Activated CD4-positive, alpha-beta T cell treated with anti-CD3 and anti-CD28 coated beads for 24 hours (primary cell): ENCODE results near the gene SPSB4.
"Not testable (repeated sequence)": the region's sequence is repeated elsewhere in the genome, so short reads cannot be mapped to it uniquely, and the experiment has no call there.

Source experiments
- DNase-seq, 2 donors: peaks; one replicate each; pipeline ENCODE4 v3.0.0-alpha.2; 2020; ENCODE audit warnings: low read depth in 2 of 2

SPSB4 gene

DNA sequence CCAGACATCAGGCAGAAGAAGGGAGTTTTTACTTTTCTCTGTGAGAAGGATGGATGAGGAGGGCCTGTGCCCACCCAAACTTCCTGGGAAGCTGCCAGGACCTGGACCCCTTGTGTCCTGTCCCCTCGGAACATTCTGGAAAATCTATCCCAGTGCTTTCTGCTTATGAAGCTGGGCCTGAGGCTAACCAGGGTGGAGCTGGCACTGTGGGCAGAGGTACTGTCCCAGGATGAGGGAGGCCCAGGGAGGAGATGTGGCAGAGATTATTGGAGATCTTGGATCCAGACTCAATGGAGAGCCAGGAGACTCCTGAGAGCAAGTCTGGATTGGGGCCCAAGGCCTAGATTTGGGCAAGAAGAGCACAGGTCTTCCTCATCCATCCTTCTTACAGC lies 44.4 kb downstream of the SPSB4 start:
- DNase-seq, result no peak

DNA sequence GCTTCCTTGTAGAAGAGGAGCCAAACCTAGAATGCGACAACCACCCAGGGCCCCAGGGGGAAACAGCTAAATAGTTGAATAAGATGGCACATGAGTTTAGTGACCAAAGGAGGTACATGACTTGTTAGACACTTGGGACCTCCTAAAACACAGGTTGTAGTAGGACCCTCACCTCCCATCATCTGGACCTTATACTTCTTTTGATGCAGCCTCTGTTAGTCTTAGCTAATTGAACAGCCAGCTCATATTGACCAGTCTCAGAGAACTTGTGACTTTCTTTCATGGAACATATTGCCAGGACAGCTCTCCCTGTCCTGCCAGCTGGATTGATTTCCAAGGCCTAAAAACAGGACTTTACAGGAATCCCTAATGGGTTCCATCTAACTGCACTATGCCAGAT lies 45.0 kb downstream of the SPSB4 start:
- DNase-seq, result no peak

DNA sequence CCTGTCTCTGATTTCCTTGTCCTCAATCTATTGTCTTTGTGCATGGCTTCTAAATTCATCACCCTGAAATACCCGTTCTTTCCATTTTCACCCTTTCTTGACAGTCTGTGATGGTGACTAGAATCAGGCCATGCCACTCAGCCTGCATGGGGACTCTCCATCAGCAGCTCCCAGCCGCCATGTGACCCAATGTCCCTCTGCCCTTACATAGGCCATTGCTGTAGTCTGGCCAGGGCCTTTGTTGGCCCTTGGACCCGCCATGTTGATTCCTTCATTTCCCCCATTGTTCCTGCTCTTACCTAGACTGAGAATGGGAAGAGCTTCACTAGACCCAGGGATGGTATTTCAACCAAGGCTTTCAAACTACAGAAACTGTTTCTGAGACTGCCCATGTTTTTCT lies 45.8 kb downstream of the SPSB4 start:
- no peak for DNase-seq

DNA sequence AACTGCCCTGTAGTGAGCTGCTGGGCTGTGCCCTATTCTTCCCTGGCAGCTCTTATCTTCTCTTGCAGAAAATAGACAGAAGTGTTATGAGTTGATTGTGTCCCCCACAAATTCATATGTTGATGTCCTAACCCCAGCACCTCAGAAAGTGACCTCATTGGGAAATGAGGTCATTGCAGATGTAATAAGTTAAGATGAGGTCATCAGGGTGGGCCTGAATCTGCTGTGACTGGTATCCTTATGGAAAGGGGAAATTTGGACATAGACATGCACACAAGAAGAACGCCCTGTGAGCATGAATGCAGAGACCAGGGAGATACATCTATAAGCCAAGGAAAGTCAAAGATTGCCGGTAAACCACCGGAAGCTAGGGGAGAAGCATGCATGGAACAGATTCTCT lies 49.0 kb downstream of the SPSB4 start:
- no peak for DNase-seq

DNA sequence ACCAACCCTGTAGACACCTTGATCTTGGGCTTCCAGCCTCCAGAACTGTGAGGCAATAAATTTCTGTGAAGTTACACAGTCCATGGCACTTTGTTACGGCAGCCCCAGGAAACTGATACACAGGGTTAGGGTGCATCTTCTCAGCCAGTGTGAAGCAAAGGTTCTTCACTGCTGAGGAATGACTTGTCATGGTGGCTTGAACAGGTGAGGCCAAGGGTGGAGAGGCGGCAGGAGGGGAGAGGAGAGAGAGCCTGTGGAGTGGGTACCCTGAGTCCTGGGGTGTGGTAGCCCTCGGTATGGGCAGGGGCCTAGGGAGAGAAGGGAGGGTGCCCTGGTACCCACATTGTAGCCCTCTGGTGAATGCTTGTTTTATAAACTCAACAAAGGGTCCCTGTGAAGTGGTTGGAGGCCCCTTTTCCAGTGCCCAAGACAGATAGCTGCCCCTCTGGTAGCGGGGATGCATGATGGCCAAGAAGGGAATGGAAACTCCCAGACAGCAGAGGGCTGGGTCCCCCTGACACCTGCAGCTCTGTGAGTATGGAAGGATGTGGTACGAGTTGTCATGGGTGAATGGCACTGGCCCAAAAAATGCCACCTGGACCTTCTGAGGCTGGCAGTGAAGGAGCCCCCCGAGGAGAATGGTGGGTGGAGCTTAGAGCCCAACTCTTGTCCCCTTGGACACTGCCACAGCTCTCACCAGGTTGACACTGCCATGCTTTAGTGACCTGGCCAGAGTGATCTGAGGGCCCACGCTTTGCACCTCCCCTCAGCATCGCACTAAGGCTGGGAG lies 49.6 kb downstream of the SPSB4 start:
- DNase-seq, result no peak

DNA sequence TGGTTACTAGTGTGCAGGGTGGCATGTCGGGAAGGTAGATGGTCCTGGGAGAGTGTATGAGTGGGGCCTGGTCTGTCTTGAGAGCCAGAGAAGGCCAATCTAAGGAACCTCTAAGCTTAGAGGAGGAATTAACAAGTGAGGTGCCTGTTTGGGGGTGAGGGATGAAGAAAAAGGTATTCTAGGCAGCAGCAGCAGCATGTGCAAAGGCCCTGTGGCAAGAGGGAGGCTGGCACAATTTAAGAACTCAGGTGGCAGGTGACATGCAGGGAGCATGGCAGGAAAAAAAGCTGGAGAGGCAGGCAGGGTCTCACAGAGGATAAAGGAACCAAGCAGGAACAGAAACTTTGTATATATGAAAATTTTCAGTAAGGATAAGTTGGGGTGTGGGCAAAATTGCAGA lies 51.2 kb downstream of the SPSB4 start:
- no peak for DNase-seq

DNA sequence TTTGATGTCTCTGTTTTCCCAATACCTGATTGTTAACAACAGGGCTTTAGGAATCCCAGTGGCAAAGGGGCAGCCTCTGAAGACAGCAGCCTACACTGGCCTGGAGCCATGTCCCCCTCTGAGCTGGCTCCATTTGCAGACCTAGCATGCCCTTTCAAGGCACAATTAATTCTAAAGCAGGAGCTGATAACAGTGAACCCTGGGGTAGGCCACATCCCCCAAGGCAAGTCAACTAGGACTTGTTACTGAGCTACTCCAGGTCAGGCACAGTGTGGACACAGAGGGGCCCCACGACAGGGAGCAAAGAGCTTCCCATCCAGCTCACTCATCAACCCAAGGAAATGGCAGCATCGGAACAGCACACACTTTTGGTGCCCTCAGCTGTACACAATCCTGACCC lies 51.9 kb downstream of the SPSB4 start:
- DNase-seq, result no peak

DNA sequence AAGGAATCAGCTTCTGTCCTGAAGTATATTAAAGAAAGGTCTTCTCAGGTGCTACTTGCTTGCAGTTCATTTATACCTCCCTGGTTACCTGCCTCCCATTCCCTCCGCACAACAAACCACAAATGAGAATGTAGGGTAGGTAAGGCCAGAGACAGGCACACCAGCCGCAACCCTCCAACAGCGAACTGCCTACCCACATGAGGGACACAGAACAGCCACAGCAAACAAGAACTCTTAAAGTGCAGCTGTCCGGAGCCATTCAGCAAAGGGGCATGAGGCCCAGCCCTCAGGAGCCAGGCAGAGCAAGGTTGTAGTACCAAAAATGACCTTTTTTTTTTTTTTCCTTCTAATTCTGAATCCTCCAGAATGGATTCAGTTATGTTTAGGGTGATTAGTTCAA lies 52.4 kb downstream of the SPSB4 start:
- no peak for DNase-seq

DNA sequence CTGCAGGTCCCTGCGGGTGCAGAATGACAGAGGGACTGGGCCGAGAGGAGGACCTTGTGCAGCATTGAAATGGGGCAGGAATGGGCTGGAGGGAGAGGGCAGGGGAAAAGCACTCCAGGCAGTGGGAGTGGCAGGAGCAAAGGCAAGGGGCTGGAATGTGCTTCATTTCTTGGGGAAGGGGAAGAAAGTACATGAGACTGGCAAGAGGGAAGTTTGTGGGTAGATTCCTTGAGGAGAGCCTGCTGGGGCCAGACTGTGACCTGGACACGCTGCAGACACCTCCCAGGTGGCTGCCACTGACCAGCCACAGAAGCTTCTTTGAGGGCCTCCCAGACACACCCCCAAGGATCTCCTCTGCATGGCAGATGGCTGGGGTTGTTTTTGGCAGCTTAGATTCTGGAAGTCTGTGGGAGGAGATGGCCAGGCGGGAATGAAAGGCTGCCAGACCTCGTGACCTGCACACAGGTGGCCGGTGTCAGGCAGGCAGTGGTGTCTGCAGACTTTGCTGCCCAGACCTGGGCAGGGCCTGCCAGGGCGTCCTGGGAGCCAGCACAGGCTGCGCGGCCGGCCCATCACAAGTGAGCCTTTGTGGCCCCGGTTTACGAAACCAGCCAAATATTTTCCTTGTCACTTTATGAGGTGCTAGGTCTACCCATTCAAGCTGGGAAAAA lies 53.1 kb downstream of the SPSB4 start:
- DNase-seq, result no peak

DNA sequence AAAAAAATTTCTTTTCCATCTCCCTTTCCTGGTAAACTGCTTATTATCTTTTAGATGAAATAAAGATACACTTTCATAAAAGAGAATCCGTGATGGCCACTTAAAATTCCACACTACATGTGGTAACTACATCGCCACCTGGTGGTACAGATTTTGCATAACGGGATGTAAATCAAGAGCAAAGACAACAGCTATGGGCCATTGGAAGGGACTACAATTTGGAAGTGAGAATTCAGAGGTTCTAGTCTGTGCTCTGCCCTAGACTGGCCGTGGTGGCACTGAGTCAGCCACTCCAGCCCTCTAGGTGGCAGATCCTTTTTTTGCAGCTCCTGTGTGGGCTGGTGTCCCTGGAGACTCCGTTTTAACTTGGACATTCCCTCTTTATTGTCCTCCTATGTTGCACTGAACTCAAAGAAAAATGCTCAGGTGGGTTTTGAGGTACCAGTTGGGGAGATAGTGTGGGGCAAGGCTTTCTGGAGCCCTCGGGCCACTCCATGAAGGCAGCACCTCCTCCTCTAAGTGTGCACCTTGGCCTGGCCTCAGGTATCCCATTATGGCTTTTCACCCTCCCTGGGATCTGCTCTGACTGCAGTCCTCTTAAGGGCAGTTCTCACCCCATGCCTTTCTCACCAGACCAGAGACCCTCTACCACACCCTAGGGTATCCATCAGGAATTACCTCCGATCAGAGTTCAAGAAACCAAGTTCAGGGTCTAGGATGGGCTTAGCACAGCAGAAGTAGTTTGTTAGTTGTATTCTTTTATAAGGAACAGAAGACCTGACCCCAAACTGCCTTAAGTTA lies 54.9 kb downstream of the SPSB4 start:
- DNase-seq, result peak; percentile 38 to 49

DNA sequence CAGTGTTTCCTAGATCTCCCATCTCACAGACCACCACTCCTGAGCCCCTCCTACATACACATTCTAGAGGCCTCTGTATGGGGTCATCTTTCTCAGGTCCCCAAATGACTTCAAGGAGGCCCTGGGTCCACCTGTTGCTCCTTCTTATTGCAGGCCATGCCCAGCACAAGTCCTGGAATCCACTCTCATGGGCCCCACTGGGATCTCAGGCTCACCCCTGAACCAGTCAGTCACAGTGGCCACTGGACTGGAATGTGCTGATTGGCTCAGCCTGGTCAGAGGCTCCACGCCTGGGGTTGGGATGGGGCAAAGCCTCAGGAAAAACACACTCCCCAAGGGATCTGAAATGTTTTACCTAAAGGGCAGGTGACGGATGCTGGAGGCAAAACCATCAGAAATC lies 55.7 kb downstream of the SPSB4 start:
- DNase-seq, result no peak

DNA sequence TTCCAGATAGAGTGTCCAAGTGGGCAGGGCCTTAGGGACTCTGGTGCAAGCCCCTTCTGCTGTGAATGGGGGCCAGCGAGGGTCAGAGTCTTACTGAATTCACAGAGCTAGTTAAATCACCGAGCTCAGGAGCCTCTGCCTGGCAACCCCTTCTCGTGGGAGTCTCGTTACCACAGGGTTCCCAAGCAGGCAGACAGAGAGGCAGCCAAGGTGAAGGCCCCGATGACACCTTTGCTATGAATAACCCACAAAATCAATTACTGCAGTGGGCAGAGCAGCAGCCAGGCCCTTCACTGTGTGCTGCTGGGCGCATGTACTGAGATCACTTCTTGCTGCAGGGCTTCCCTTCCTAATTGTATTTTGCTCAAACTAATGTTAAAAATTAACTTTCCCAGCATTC lies 56.9 kb downstream of the SPSB4 start:
- no peak for DNase-seq

DNA sequence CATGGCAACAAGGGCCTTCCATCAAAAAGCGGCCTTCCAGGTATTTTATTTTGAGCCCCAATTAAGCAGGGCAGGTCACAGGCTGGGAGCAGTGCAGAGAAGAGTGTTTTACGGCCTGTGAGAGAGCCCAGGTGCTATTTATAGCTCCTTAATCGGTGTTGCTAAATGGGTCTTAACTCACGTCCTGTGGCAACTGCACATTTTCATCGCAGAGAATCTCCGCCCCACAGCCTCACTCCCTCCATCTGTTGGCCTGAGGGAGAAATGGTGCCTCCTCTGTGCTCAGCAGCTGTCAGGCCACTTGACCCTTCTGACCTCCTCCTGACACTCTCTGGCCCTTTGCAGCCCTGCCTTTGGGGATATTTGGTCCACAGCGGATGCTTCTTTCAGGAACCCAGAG lies 58.6 kb downstream of the SPSB4 start:
- no peak for DNase-seq

DNA sequence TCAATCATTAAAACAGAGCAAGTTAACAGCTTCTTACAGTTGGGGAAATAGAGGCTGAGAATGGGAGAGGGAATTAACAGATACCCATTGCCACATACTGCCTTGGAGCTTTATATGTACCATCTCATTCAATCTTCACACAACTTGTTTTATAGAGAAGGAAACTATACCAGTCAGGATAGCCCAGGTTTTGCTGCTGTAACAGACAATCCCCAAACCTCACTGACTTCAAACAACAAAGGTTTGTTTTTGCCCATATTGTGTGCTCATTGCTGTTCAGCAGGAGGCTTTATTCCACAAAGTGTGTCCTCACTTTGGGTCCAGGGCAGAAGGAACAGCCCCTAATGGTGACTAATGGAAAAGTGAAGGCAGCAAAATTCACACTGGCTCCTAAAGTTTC lies 59.2 kb downstream of the SPSB4 start:
- no peak for DNase-seq

DNA sequence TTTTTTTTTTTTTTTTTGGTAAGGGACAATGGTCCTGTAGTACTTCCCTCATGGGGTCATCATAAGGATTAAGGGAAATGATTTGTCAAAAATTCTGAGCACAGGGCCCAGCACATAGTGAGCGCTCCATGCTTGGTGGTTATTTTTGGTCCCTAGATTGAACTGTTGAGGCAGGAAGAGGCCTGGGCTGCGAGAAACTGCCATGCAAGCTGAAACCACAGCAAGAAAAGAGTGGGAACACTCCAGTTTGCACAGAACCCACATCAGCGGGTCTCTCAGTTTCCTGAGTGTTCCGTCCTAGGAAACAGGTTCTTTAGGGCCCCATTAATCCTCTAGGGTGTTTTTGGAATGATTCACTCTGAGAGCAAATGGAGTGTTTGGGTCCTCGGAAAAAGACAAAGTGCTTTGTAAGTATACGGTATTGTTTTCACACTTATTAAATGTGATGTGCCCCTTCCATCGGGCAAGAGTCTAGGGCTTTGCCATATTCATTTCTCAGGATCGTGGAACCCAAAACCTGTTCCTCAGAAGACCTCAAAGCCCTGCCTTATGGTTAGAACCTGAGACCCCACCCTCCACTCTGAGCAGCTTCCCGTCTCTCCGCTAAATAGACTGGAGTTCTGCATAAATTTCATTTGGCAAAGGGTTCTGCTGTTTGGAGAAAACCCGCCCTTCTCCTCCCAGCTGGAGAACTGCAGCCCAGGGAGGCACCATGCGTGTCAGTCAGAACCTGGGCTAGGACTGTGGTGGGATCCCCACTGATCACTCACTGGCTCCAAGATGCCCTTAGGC lies 60.4 kb downstream of the SPSB4 start:
- no peak for DNase-seq

DNA sequence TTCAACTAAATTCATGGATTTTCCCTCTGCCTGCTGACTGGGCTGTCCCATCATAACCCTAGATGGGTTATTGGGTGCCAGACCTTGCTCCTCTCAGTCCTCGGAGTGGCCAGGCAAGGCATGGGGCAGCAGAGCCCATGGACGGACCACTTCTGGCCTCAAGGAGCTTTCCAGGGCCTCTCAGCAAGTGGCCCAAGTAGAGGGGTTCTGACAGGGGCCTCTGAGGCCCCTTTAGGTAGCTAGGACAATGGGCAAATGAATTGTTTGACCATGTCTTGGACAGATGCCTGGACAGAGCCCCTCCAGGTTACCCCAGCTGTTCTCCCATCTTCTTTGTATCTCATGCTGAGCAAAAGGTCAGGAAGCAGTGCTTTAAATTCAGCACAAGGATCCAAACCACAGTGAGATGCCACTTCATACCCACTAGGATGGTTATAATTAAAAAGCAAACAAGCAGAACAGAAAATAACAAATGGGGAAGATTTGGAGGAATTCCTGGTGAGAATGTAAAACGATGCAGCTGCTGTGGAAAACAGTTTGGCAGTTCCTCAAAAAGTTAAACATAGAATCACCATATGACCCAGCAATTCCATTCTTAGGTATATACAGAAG lies 61.6 kb downstream of the SPSB4 start:
- no peak for DNase-seq

DNA sequence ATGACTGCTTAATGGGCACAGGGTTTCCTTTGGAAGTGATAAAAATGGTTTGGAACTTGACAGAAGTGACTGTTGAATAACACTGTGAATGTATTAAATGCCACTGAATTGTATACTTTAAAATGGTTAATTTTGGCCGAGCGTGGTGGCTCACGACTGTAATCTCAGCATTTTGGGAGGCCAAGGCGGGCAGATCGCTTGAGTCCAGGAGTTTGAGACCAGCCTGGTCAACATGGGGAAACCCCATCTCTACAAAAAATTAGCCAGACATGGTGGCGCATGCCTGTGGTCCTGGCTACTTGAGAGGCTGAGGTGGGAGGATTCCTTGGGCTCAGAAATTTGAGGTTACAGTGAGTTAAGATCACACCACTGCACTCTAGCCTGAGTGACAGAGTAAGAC lies 62.5 kb downstream of the SPSB4 start:
- not testable (repeated sequence) for DNase-seq

DNA sequence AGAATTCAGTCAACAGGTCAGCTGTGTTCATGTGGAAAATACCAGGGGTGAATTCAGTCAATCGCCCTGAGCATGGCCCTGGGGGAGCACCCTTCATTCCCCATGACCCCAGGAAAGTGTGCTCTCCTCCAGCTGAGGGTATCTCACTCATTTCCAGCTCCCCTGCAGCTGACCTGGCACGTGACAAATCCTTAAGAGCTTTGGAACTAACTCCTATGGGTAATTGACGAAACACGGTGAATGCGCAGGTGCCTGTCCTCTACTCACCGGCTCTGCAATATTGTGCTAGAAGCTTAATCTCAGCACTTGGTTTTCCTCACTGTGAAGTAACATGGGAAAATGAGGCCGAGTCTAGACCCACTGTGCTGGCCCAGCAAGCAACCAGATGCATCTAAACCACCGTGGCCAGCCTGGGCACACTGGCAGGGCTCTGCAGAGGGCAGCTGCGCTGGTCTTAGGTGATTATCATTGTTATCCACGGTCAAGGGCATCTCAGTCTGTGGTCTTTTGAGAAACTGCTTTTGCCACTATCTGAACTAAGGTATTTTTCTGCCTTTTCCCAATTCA lies 63.1 kb downstream of the SPSB4 start:
- no peak for DNase-seq

DNA sequence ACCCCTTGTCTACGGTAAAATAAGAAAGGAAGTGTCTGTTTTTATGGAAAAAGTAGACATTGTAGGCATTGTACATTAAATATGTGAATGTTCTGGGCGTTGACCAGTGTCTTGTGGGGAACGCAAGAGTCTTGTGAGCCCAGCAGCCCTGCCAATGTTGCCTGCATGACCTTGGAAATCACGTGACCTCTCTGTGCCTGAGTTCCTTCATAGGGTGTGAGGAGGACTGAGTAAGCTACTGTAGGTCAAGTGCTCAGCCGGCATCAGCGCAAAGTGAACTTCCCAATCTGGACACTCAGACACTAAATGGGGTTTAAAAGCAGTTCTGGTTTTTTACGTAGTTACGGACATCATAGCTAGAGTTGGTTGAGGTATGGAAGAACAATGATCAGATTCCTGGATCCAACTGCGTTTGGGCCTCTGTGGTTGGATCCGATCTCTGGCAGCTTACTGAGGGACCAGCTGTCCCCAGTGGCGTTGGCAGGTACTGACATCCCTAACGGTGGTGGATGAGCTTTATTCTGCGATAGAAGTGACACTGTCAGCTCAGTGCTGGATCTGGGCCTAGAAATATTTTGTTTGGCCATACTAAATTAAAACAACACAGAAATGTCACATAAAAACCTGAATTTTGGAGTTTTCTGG lies 63.8 kb downstream of the SPSB4 start:
- DNase-seq, result no peak

DNA sequence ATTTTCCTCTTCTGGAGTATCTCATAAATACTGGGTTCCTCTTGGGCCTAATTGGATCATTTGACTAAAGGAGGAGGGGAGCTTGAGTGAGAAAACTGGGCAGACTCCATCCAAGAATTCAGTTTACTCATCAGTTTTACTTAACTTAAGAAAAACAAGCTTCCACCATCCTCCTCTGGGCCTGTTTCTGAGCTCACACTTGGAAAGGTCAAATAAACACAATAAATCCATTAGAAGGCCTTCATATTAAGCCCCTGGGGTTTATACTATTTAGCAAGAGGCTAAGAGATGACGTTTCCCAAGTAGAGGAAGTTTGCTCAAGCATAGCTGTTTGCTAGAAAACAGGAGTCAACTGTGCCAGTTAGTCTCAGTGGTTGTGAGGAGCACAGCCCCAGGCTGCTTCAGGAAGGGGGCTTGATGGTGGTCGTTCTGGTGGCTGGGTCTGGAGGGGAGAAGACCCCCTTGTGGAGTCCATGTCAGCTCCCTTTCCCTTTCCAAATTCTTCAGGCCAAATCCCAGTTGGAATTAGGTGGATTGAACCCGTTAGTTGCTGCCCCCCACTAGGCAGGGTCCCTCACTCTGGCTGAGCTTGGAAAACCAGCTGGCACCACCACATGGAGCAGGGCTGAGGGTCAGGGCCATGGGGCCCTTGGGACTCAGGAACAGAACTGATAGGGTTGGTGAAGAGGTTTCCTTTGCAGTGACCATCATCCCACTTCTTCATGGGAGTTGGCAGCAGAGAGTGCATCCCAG lies 64.8 kb downstream of the SPSB4 start:
- no peak for DNase-seq
